Activated T-cell treated with anti-CD3 and anti-CD28 coated beads, Interleukin-2, amount 50 U/mL, for 4 hours (primary cell): ENCODE results near the gene C10orf71. TPM values are rescaled to one million over a fixed set of nuclear protein-coding genes. Genes with fewer than 3 reads are reported as not detected.

ENCODE experiments used
- ATAC-seq, 2 donors: fragments of 200-7000 bp; cut with Tn5 transposase; one replicate each; pipeline ENCODE4 v1.10.0; 2021
- DNase-seq: peaks from one replicate; pipeline ENCODE4 v3.0.0-alpha.2; 2020
- H3K27me3 Mint-ChIP-seq: one replicate; pipeline ENCODE4 v1.8.0; 2021; ENCODE audit warnings: low read depth, mixed read lengths
- H3K36me3 Mint-ChIP-seq: one replicate; pipeline ENCODE4 v1.8.0; 2022; ENCODE audit warnings: mixed read lengths; ENCODE audit not compliant: insufficient read depth
- H3K4me1 Mint-ChIP-seq: one replicate; pipeline ENCODE4 v1.8.0; 2021; ENCODE audit warnings: low read depth, mixed read lengths
- H3K4me3 Mint-ChIP-seq: one replicate; pipeline ENCODE4 v1.8.0; 2021; ENCODE audit warnings: mild to moderate bottlenecking, moderate library complexity, mixed read lengths
- H3K9me3 Mint-ChIP-seq: one replicate; pipeline ENCODE4 v1.8.0; 2021; ENCODE audit warnings: mixed read lengths
- total RNA-seq, 3 donors: library from RNA; stranded (reverse); gene quantifications; one replicate each; pipeline ENCODE4 v1.2.1, GENCODE V29; 2021

Gene C10orf71
- total RNA-seq, 3 donors from 2014 or later = not detected

GRCh38 chr10:49357910-49358309 lies 58.9 kb downstream of the C10orf71 start:
- Mint-ChIP-seq H3K36me3 (no peaks in the 10 kb centered on the region), H3K4me3 (no peak overlapping the region), H3K9me3 (no peaks in the 10 kb centered on the region), H3K27me3 (peaks cover 2% of the 10 kb centered on the region), H3K4me1 (no peaks in the 10 kb centered on the region)
- DNase-seq (no peak), ATAC-seq (no peak)

- DNase-seq (no peak), ATAC-seq (no peak)
- Mint-ChIP-seq H3K36me3 (no peaks in the 10 kb centered on the region), H3K9me3 (no peaks in the 10 kb centered on the region), H3K4me3 (no peak overlapping the region), H3K27me3 (peaks cover 5% of the 10 kb centered on the region), H3K4me1 (no peaks in the 10 kb centered on the region)
Measured at GRCh38 chr10:49359349-49360270, 60.6 kb downstream of the C10orf71 start.

GRCh38 chr10:49360271-49361177 lies 61.6 kb downstream of the C10orf71 start:
- Mint-ChIP-seq H3K4me3 (no peak overlapping the region), H3K4me1 (no peaks in the 10 kb centered on the region), H3K27me3 (peaks cover 5% of the 10 kb centered on the region), H3K9me3 (no peaks in the 10 kb centered on the region), H3K36me3 (no peaks in the 10 kb centered on the region)
- DNase-seq (no peak), ATAC-seq (peak in 1 of 2 donors; percentile 27)

GRCh38 chr10:49361178-49361554 lies 62.2 kb downstream of the C10orf71 start:
- Mint-ChIP-seq H3K27me3 (peaks cover 5% of the 10 kb centered on the region), H3K9me3 (no peaks in the 10 kb centered on the region), H3K4me3 (no peak overlapping the region), H3K36me3 (no peaks in the 10 kb centered on the region), H3K4me1 (no peaks in the 10 kb centered on the region)
- DNase-seq (no peak), ATAC-seq (no peak)

- no peaks in the 10 kb centered on the region for H3K36me3 Mint-ChIP-seq
- H3K4me1 Mint-ChIP-seq = no peaks in the 10 kb centered on the region
- ATAC-seq (no peak), DNase-seq (no peak)
- no peaks in the 10 kb centered on the region for H3K9me3 Mint-ChIP-seq
- no peak overlapping the region for H3K4me3 Mint-ChIP-seq
- H3K27me3 Mint-ChIP-seq = peaks cover 5% of the 10 kb centered on the region
Measured at GRCh38 chr10:49361735-49362568, 63.0 kb downstream of the C10orf71 start.

GRCh38 chr10:49362596-49363260 lies 63.8 kb downstream of the C10orf71 start:
- Mint-ChIP-seq H3K27me3 (peaks cover 5% of the 10 kb centered on the region), H3K36me3 (no peaks in the 10 kb centered on the region), H3K9me3 (no peaks in the 10 kb centered on the region), H3K4me3 (no peak overlapping the region), H3K4me1 (no peaks in the 10 kb centered on the region)
- ATAC-seq = no peak
- no peak for DNase-seq

GRCh38 chr10:49363309-49364031 lies 64.5 kb downstream of the C10orf71 start:
- H3K9me3 Mint-ChIP-seq = no peaks in the 10 kb centered on the region
- H3K27me3 Mint-ChIP-seq = peaks cover 5% of the 10 kb centered on the region

GRCh38 chr10:49364051-49364450 lies 65.1 kb downstream of the C10orf71 start:
- H3K9me3 Mint-ChIP-seq = no peaks in the 10 kb centered on the region
- no peak for ATAC-seq
- no peak for DNase-seq
- no peaks in the 10 kb centered on the region for H3K36me3 Mint-ChIP-seq
- no peak overlapping the region for H3K4me3 Mint-ChIP-seq
- peaks cover 5% of the 10 kb centered on the region for H3K27me3 Mint-ChIP-seq
- H3K4me1 Mint-ChIP-seq = no peaks in the 10 kb centered on the region

More at GRCh38 chr10:49363309-49364031, 64.5 kb downstream of the C10orf71 start:
- ATAC-seq (no peak), DNase-seq (no peak)
- Mint-ChIP-seq H3K4me3 (no peak overlapping the region), H3K36me3 (no peaks in the 10 kb centered on the region), H3K4me1 (no peaks in the 10 kb centered on the region)

- DNase-seq = no peak
- no peaks in the 10 kb centered on the region for H3K36me3 Mint-ChIP-seq
- H3K4me1 Mint-ChIP-seq = no peaks in the 10 kb centered on the region
- no peaks in the 10 kb centered on the region for H3K9me3 Mint-ChIP-seq
- no peak for ATAC-seq
- peaks cover 5% of the 10 kb centered on the region for H3K27me3 Mint-ChIP-seq
- H3K4me3 Mint-ChIP-seq = no peak overlapping the region
Measured at GRCh38 chr10:49364747-49365146, 65.8 kb downstream of the C10orf71 start.

- no peaks in the 10 kb centered on the region for H3K9me3 Mint-ChIP-seq
- H3K27me3 Mint-ChIP-seq = peaks cover 5% of the 10 kb centered on the region
- DNase-seq (no peak), ATAC-seq (no peak)
- H3K4me3 Mint-ChIP-seq = no peak overlapping the region
- H3K4me1 Mint-ChIP-seq = no peaks in the 10 kb centered on the region
- no peaks in the 10 kb centered on the region for H3K36me3 Mint-ChIP-seq
Measured at GRCh38 chr10:49365275-49365674, 66.3 kb downstream of the C10orf71 start.

GRCh38 chr10:49365675-49366415 lies 66.9 kb downstream of the C10orf71 start:
- no peak overlapping the region for H3K4me3 Mint-ChIP-seq
- ATAC-seq = no peak
- H3K9me3 Mint-ChIP-seq = no peaks in the 10 kb centered on the region
- no peaks in the 10 kb centered on the region for H3K36me3 Mint-ChIP-seq
- no peaks in the 10 kb centered on the region for H3K4me1 Mint-ChIP-seq
- H3K27me3 Mint-ChIP-seq = peaks cover 9% of the 10 kb centered on the region
- no peak for DNase-seq

- Mint-ChIP-seq H3K36me3 (no peaks in the 10 kb centered on the region), H3K27me3 (peaks cover 11% of the 10 kb centered on the region), H3K4me1 (no peaks in the 10 kb centered on the region), H3K4me3 (no peak overlapping the region), H3K9me3 (no peaks in the 10 kb centered on the region)
- DNase-seq (no peak), ATAC-seq (no peak)
Measured at GRCh38 chr10:49366460-49366859, 67.5 kb downstream of the C10orf71 start.
